ENCODE data around the gene RIMBP2. TPM values are rescaled to one million over a fixed set of nuclear protein-coding genes. Genes with fewer than 3 reads are reported as not detected.

RIMBP2 gene
- total and polyA plus RNA-seq, 9 donors, result 1.1 to 16.2 (median 3.5) TPM

DNA sequence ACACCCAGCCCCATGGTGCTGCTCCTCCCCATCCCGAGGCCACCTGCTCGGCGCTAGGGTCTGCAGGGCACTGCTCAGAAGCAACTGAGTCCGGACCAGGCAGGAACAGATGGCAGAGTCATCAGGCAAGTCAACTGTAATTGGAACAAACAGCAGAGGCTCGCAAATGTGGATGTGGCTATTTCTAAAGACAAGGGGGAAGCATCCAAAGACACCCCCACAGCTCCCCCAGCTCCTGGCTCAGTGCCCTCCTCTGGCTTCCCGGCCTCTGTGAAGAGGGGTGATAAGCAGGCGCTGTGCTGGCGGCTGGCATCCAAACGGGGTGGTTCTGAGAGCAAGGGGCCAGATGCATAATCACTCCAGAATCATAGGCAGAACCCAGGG lies 252.8 kb downstream of the RIMBP2 start:
- Histone ChIP-seq H3K27ac (no peak overlapping the region), H3K4me1 (ENCODE audit: insufficient read depth) (no peaks in the 10 kb centered on the region), H3K4me3 (no peak overlapping the region), H3K27me3 (no peaks in the 10 kb centered on the region), H3K36me3 (no peaks in the 10 kb centered on the region), H3K9me3 (no peaks in the 10 kb centered on the region)
- WGBS, 3 donors, result 42 to 57% (median 53%) methylated on average over 9 of the region's 9 CpGs
- no peak for DNase-seq
- intact Hi-C loops (cut with DNase I), result no loop called here
- TF ChIP-seq POLR2A (IDR thresholded peaks at IDR 0.05) (no peak), EP300 (IDR thresholded peaks at IDR 0.05) (no peak)
- TF ChIP-seq, protein P1, sequence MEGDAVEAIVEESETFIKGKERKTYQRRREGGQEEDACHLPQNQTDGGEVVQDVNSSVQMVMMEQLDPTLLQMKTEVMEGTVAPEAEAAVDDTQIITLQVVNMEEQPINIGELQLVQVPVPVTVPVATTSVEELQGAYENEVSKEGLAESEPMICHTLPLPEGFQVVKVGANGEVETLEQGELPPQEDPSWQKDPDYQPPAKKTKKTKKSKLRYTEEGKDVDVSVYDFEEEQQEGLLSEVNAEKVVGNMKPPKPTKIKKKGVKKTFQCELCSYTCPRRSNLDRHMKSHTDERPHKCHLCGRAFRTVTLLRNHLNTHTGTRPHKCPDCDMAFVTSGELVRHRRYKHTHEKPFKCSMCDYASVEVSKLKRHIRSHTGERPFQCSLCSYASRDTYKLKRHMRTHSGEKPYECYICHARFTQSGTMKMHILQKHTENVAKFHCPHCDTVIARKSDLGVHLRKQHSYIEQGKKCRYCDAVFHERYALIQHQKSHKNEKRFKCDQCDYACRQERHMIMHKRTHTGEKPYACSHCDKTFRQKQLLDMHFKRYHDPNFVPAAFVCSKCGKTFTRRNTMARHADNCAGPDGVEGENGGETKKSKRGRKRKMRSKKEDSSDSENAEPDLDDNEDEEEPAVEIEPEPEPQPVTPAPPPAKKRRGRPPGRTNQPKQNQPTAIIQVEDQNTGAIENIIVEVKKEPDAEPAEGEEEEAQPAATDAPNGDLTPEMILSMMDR (IDR thresholded peaks at IDR 0.05), result no peak

DNA sequence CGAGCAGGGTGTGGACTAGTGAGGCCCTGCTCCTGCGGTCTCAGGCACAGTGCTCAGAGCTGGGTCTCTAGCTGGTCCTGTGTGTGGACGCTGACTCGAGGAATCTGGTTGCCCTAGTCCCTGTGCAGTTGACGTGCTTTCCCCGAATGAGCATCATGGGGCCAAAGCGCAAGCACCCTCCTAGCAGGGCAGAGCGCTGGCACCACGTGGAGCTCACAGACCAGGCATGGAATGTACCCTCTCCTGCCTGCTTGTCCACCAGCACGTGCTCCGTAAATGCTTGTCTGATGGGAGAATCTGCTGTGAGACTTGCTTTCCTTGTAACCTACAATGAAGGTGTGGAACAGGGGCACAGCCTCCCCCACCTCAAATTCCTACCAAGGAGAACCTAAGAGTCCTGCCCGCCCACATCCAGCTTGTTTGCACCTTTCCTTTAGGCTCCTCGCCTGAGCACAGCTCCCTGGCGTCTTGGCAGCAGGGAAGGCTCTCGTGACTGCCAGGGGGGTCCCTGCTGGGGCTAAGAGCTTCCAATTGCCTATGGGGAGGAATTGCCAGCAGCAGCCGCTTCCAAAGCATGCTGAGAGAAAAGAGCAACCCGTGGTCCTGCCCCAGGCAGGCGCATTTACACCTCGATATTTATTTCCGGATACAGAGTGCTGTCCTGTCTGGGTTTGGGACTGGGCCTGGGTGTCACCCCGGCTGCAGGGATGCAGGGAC lies 253.4 kb downstream of the RIMBP2 start:
- Histone ChIP-seq H3K4me1 (ENCODE audit: insufficient read depth) (no peaks in the 10 kb centered on the region), H3K9me3 (no peaks in the 10 kb centered on the region), H3K27ac (no peak overlapping the region), H3K4me3 (no peak overlapping the region), H3K27me3 (no peaks in the 10 kb centered on the region), H3K36me3 (no peaks in the 10 kb centered on the region)
- 76 to 86% (median 81%) methylated on average over 21 of the region's 21 CpGs for WGBS, 3 donors
- DNase-seq, result no peak
- intact Hi-C loops (cut with DNase I), result no loop called here
- TF ChIP-seq EP300 (IDR thresholded peaks at IDR 0.05), result no peak
- TF ChIP-seq POLR2A (IDR thresholded peaks at IDR 0.05), result no peak
- TF ChIP-seq, protein P1 (IDR thresholded peaks at IDR 0.05), result no peak

DNA sequence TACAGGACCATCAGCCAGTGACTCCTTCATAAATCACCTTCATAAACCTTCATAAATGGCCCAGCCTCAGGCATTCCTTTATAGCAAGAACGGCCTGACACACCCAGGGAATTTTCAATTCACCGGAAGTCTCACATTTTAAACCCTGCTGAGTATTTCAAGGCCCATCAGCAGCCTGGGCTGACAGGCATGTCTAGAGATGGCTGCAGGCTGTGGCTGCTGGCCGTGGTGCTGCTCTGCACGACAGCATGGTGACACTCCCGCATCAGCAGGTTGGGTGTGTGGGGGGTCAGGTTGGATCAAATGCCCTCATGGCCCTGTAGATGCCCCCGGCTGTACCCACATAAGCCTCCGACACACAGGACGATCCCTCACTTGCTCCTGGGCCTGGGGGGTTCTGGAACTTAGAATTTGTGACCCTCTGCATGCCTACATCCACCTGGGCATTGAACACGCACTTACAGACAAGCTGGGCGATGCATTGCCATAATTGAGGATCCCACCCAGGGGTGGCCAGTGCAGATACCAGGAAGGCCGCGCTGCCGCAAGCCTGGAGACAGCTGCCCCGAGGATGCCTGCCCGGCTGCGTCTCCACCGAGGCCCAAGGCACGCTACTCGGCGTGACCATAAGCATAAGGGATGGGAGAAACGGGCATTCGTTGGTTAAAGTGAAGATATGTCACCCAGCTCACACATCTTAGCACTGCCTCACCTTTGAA lies 254.1 kb downstream of the RIMBP2 start:
- Histone ChIP-seq H3K9me3 (no peaks in the 10 kb centered on the region), H3K4me1 (ENCODE audit: insufficient read depth) (no peaks in the 10 kb centered on the region), H3K27me3 (no peaks in the 10 kb centered on the region), H3K4me3 (no peak overlapping the region), H3K36me3 (no peaks in the 10 kb centered on the region), H3K27ac (no peak overlapping the region)
- no peak for DNase-seq
- 82 to 83% (median 82%) methylated on average over 22 of the region's 22 CpGs for WGBS, 3 donors
- intact Hi-C loops (cut with DNase I), result no loop called here
- TF ChIP-seq POLR2A (IDR thresholded peaks at IDR 0.05), result no peak
- TF ChIP-seq, protein P1 (IDR thresholded peaks at IDR 0.05), result no peak
- no peak for TF ChIP-seq EP300 (IDR thresholded peaks at IDR 0.05)

DNA sequence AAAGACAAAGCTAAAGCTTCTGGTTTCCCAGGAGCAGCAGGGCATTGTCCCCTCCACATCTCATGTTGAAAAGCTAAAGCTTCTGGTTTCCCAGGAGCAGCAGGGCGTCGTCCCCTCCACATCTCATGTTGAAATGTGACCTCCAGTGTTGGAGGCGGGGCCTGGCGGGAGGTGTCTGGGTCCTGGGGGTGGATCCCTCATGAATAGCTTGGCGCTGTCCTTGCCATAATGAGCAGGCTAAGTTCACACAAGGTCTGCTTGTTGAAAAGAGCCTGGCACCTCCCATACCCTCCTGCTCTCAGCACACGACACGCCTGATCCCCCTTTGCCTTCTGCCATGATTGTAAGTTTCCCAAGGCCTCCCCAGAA lies 254.7 kb downstream of the RIMBP2 start:
- Histone ChIP-seq H3K27me3 (no peaks in the 10 kb centered on the region), H3K36me3 (no peaks in the 10 kb centered on the region), H3K4me3 (no peak overlapping the region), H3K9me3 (no peaks in the 10 kb centered on the region), H3K4me1 (ENCODE audit: insufficient read depth) (no peaks in the 10 kb centered on the region), H3K27ac (no peak overlapping the region)
- no peak for DNase-seq
- WGBS, 3 donors, result 72 to 80% (median 74%) methylated on average over 7 of the region's 7 CpGs
- intact Hi-C loops (cut with DNase I), result no loop called here
- TF ChIP-seq POLR2A (IDR thresholded peaks at IDR 0.05) (no peak), EP300 (IDR thresholded peaks at IDR 0.05) (no peak)
- TF ChIP-seq, protein P1 (IDR thresholded peaks at IDR 0.05), result no peak
